ENCODE results near the gene NANOS2. TPM values are rescaled to one million over a fixed set of nuclear protein-coding genes. Genes with fewer than 3 reads are reported as not detected.

Gene NANOS2
- total and polyA plus RNA-seq, 9 of the 15 experiments (the other 6 are each of a cell fraction or from before 2014, with no cell fraction given), result not detected

DNA sequence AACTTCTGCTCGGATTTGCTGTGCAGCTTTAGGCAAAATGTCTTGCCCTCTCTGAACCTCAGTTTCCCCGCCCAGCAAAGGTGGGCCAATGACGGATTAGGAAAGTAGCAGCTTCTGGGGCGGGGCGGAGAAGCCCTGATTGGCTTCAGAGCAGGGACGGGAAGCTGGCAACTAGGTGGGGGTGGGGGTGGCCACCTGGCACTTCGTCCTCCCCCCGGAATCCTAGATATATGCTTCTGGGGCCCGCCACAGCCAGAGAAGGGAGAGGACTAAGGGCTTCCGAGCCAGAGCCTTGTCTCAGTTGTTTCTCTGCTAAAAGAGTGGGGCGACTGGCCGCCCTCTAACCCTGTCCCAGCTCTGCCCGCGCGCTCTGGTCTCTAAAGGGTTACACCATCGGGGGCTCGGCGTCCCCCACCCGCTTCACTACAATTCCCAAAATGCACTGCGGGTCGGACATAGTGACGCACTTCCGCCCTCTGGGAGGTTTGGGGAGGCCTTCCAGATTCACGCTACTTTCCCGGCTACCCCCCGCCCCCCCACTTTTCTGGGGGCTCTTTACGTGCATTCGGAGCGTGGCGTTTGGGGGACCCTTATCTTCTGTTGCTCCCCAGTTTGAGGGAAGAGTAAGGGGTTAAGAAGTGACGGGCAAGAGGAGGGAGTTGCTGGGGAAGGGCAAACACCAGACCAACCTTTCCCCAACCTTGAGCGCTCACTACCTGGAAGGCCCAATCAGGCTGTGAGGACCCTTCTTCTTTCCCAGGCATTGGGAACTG is 28.0 kb downstream of the NANOS2 start (continued):
- TF ChIP-seq, protein P1, sequence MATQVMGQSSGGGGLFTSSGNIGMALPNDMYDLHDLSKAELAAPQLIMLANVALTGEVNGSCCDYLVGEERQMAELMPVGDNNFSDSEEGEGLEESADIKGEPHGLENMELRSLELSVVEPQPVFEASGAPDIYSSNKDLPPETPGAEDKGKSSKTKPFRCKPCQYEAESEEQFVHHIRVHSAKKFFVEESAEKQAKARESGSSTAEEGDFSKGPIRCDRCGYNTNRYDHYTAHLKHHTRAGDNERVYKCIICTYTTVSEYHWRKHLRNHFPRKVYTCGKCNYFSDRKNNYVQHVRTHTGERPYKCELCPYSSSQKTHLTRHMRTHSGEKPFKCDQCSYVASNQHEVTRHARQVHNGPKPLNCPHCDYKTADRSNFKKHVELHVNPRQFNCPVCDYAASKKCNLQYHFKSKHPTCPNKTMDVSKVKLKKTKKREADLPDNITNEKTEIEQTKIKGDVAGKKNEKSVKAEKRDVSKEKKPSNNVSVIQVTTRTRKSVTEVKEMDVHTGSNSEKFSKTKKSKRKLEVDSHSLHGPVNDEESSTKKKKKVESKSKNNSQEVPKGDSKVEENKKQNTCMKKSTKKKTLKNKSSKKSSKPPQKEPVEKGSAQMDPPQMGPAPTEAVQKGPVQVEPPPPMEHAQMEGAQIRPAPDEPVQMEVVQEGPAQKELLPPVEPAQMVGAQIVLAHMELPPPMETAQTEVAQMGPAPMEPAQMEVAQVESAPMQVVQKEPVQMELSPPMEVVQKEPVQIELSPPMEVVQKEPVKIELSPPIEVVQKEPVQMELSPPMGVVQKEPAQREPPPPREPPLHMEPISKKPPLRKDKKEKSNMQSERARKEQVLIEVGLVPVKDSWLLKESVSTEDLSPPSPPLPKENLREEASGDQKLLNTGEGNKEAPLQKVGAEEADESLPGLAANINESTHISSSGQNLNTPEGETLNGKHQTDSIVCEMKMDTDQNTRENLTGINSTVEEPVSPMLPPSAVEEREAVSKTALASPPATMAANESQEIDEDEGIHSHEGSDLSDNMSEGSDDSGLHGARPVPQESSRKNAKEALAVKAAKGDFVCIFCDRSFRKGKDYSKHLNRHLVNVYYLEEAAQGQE (IDR thresholded peaks at IDR 0.05; ENCODE audit: borderline replicate concordance), result no peak
- TF ChIP-seq, protein P1 (CRISPR knock-in tag; IDR thresholded peaks at IDR 0.05; ENCODE audit: low read depth), result no peak
- no peak for TF ChIP-seq SRSF9 (IDR thresholded peaks at IDR 0.05; ENCODE audit: borderline replicate concordance, low read depth, low read length)
- no peak for TF ChIP-seq SRSF1 (IDR thresholded peaks at IDR 0.05; ENCODE audit: low read depth, low read length)
- TF ChIP-seq RBM14 (IDR thresholded peaks at IDR 0.05; ENCODE audit: borderline replicate concordance, insufficient read depth, low read depth, low read length), result no peak
- TF ChIP-seq RBM39 (optimal IDR thresholded peaks at IDR 0.05; ENCODE audit: low read depth, low read length), result no peak
- 0 out of 2 replicates have a peak, but pooled peaks have one; percentile 57 for TF ChIP-seq SIN3B (IDR thresholded peaks at IDR 0.05; ENCODE audit: low read depth)
- TF ChIP-seq HDAC8 (tag; IDR thresholded peaks at IDR 0.05), result no peak
- peak; percentile 69 for TF ChIP-seq ATF7 (IDR thresholded peaks at IDR 0.05)
- TF ChIP-seq CXXC5 (CRISPR knock-in tag; IDR thresholded peaks at IDR 0.05), result peak; percentile 51; the same call in 1 of the 2 replicates
- TF ChIP-seq, protein P2, sequence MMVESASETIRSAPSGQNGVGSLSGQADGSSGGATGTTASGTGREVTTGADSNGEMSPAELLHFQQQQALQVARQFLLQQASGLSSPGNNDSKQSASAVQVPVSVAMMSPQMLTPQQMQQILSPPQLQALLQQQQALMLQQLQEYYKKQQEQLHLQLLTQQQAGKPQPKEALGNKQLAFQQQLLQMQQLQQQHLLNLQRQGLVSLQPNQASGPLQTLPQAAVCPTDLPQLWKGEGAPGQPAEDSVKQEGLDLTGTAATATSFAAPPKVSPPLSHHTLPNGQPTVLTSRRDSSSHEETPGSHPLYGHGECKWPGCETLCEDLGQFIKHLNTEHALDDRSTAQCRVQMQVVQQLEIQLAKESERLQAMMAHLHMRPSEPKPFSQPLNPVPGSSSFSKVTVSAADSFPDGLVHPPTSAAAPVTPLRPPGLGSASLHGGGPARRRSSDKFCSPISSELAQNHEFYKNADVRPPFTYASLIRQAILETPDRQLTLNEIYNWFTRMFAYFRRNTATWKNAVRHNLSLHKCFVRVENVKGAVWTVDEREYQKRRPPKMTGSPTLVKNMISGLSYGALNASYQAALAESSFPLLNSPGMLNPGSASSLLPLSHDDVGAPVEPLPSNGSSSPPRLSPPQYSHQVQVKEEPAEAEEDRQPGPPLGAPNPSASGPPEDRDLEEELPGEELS (CRISPR knock-in tag; IDR thresholded peaks at IDR 0.05; ENCODE audit: borderline replicate concordance), result 0 out of 2 replicates have a peak, but pooled peaks have one; percentile 47
- TF ChIP-seq FOXK2 (conservative IDR thresholded peaks at IDR 0.05 in 1 of 2, IDR thresholded peaks at IDR 0.05 in 1 of 2; ENCODE audit: low read depth in 2 of 2), result no peak; a peak in 1 of 4 replicates
- 0 out of 2 replicates have a peak, but pooled peaks have one; percentile 11 for TF ChIP-seq NCOR1 (IDR thresholded peaks at IDR 0.05)
- TF ChIP-seq ZEB2 (IDR thresholded peaks at IDR 0.05), result no peak
- peak; percentile 82 for TF ChIP-seq ZNF143 (CRISPR knock-in tag; IDR thresholded peaks at IDR 0.05)
- TF ChIP-seq ETV6 (IDR thresholded peaks at IDR 0.05; ENCODE audit: borderline replicate concordance in 1 of 2, low read depth in 2 of 2, low read length in 1 of 2), result no peak
- 0 out of 2 replicates have a peak, but pooled peaks have one; percentile 23 for TF ChIP-seq ETV6 (CRISPR knock-in tag; IDR thresholded peaks at IDR 0.05; ENCODE audit: borderline replicate concordance)
- TF ChIP-seq BRF1 (IDR thresholded peaks at IDR 0.05; ENCODE audit: borderline replicate concordance, extremely low read depth, insufficient read length), result no peak

Measured in K562 (cell line).